GM08714 (cell line): Measurements from ENCODE around the gene INHBE.
"Not testable (repeated sequence)": the region's sequence is repeated elsewhere in the genome, so short reads cannot be mapped to it uniquely, and the experiment has no call there.

Experiments
- H3K4me3 ChIP-seq: fragments of 200-500 bp; sonication (Bioruptor generic); 2 replicates; pipeline ENCODE4 v1.5.1; 2014; ENCODE audit warnings: mild to moderate bottlenecking, low read length, inconsistent platforms
- ZNF274 ChIP-seq: IDR thresholded peaks from 2 replicates; pipeline ENCODE4 v1.6.1; 2012; ENCODE audit warnings: mild to moderate bottlenecking, low read depth, low read length

INHBE gene

DNA sequence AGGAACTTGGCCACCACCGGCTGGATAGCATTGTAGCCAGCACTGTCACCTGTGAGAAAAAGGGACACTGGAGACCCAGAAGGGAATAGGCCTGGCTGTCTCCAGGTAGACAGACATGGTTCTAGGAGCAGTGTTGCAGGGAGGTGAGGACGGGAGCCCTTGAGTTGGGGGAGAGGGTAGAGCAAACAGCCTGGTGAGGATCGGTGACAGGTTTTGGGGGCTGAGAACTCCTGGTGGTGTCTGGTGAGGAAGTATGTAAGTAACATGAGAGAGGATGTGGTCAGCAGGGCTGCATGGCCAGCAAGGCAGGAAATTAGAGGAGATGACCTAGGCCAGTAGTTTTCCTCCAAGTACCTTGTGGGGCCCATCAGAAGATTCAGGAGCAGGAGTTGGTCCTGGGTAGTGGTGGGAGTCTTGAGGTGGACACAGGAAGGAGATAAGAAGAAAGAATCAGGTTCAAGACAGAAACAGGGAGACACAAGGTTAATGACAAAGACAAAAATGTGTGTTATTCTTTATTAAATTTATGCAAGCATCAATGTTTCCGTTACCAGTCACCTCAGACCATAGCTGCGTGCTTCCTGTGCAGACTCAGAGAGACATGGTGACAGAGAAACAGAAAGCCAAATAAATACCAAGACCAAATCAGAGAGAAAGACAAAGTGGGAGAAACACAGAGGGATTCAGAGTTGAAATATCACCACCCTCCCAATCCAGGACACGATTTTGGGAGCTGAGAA lies 24.4 kb downstream of the INHBE start, which contains the start of gene ARHGAP9:
TSS of gene ARHGAP9 (minus strand) at position 491 of the 740 bp plus-strand sequence. CDS start at position 31, 460 bp downstream.
- no peak for TF ChIP-seq ZNF274
- H3K4me3 ChIP-seq, result peak within 1 kb of the TSS; percentile 61; the same call in 1 of the 2 replicates

DNA sequence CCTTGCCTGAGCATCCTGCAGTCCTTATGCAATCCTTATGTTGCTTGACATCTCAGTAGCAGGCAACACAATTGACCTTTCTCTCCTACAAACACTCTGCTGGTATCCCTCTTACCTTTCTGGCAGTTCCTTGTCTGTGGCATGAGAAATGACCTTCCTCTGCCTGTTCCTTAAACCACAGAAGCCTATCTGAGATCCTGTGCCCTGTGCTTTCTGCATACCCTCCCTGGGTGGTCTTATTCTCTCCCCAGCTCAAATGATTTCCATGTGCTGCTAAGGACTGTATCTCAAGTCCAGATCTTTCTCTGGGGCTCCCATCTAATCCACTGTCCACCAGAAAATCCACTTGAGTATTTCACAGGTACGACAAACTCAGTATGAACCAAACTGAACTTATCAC lies 26.6 kb downstream of the INHBE start:
- no peak for TF ChIP-seq ZNF274
- no peak overlapping the region for H3K4me3 ChIP-seq

DNA sequence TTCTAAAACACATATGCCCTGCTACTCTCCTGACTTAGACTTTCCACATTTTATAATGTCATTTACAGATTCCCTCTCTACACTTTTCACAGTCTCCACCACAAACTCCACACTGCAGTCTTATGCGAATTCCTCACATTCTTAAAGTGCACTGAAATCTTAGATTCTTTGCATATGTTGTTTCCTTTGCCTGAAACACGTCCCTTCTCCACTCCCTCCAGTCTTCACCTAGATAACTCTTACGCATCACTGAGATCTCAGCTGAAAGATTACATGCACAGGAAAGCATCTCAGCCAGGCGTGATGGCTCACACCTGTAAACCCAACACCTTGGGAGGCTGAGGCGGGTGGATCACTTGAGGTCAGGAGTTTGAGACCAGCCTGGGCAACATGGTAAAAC lies 28.4 kb downstream of the INHBE start:
- TF ChIP-seq ZNF274, result no peak
- H3K4me3 ChIP-seq, result no peak overlapping the region

DNA sequence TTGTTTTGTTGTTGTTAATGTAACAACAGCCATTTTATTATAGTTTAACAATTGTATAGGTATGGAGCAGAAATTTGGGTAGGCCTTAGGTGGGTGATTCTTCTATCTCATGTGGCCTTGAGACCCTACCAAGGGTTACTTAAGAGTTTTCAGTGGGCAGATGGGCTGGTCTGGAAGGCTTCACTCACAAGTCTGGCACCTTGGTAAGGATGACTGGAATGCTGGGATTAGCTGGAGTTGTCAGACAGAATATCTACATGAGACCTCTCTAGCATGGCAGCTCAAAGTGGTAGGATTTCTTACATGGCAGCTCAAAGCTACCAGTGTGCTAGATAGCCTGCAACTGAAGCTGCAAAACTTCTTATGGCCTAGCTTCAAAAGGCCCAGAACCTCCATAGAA lies 30.6 kb downstream of the INHBE start:
- no peak for TF ChIP-seq ZNF274

DNA sequence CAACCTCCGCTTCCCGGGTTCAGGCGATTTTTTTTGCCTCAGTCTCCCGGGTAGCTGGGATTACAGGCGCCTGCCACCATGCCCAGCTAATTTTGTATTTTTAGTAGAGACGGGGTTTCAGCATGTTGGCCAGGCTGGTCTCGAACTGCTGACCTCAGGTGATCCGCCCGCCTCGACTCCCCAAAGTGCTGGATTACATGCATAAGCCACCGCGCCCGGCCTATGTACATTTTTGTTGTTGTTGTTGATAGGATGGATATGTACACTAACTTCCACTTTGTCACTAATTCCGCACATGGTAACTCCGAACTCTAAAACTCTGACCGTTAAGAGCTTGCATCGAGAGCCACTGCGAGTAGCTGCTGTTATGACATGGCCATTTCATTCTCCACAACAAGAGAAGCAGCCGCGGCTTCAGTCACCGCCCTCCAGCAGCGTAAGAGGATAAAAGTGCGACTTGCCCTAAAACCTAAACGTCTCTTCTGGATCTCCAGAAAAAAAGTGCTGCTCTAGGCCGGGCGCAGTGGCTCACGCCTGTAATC lies 32.0 kb downstream of the INHBE start:
- TF ChIP-seq ZNF274, result no peak
- no peak overlapping the region; the same call in 1 of the 2 replicates for H3K4me3 ChIP-seq

More for the DNA sequence above, 30.6 kb downstream of the INHBE start:
- no peak overlapping the region for H3K4me3 ChIP-seq

DNA sequence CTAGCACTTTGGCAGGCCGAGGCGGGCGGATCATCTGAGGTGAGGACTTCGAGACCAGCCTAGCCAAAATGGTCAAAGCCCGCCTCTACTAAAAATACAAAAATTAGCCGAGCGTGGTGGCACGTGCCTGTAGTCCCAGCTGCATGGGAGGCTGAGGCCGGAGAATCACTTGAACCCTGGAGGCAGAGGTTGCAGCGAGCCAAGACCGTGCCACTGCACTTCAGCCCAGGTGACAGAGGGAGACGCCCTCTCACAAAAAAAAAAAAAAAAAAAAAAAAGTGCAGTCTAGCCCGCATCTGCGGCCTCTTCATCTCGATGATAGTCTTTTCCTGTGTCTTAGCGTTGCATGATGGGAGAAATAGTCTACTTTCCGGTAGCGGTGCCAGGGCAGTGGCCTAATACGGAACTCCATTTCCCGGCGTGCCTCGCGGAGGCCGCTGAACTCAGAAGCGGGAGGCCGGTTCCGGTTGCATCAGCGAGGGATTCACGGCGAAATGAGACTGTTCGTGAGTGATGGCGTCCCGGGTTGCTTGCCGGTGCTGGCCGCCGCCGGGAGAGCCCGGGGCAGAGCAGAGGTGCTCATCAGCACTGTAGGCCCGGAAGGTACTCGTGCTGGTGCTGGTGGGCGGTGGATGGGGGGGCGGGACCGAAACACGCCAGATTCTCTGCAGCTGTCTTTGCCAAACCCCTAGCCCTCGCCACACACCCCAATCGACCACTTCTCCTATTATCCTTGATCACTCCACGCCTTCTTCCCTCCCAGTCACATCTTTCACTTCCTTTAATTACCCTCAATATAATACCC lies 32.7 kb downstream of the INHBE start, which contains the start of gene MARS1:
TSS of gene MARS1 (plus strand) at position 472 of the 805 bp plus-strand sequence. CDS start at position 495, 23 bp downstream.
- peak within 1 kb of the TSS; percentile 85 for H3K4me3 ChIP-seq
- TF ChIP-seq ZNF274, result no peak

DNA sequence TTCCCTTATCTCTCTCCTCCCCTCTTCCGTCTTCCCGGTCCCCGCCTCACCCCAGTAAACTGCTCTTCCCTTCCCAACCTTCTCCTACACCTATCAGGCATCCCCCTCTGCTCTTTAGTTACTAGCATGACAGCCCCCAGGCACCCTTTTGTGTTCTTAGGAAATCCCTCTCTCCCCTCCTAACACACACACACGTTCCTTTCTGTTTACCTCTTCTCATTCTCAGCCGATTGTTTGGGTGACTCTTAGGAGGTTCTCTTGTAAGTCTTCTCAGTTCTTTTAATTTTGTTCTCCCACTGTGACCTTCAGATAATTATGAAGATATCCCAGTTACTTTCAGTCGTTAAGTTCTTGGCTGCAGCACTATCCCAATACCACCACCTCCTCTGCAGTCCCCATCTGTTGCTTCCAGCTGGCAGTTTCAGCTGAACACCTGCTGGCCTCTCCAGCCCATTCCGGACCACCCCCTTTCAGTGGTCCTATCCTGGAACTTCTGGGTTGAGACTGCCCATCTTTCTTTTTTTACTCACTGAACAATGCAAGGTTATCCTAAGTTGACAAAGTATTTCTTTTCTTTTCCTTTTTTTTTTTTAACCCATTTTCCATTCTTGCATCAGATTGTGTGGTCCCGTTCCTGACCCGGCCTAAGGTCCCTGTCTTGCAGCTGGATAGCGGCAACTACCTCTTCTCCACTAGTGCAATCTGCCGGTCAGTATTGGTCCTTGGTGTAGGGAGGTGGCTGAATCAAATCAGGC lies 33.5 kb downstream of the INHBE start:
- TF ChIP-seq ZNF274, result no peak

DNA sequence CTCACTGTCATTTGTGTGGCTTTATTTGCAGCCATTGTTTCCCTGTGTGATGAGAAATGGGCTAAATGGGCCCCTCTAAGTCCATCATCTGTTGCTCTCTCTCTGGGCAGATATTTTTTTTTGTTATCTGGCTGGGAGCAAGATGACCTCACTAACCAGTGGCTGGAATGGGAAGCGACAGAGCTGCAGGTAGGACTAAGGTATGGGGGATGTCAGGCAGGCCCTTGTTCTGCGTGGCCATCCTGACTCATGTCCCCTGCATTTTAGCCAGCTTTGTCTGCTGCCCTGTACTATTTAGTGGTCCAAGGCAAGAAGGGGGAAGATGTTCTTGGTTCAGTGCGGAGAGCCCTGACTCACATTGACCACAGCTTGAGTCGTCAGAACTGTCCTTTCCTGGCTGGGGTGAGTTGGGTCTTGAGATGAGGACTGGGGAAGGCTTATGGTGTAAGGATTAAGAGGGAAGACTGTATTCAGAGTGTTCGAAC lies 34.1 kb downstream of the INHBE start:
- peak overlapping the region; percentile 85 for H3K4me3 ChIP-seq
- TF ChIP-seq ZNF274, result no peak

More for the DNA sequence above, 33.5 kb downstream of the INHBE start:
- peak overlapping the region; percentile 85 for H3K4me3 ChIP-seq

DNA sequence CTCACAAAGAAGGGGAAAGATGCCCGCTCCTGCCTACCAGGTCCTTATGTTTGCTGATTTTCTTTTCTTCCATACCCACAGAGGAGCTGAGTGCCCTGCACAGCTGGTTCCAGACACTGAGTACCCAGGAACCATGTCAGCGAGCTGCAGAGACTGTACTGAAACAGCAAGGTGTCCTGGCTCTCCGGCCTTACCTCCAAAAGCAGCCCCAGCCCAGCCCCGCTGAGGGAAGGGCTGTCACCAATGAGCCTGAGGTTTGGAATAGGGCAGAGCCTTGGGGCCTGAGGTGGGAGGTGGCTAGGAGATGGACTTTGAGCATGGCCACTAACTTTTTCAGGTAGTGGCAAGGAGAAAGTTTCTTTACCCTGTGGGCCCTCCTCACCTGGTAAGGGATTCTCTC lies 35.0 kb downstream of the INHBE start:
- TF ChIP-seq ZNF274, result no peak
- no peak overlapping the region for H3K4me3 ChIP-seq

DNA sequence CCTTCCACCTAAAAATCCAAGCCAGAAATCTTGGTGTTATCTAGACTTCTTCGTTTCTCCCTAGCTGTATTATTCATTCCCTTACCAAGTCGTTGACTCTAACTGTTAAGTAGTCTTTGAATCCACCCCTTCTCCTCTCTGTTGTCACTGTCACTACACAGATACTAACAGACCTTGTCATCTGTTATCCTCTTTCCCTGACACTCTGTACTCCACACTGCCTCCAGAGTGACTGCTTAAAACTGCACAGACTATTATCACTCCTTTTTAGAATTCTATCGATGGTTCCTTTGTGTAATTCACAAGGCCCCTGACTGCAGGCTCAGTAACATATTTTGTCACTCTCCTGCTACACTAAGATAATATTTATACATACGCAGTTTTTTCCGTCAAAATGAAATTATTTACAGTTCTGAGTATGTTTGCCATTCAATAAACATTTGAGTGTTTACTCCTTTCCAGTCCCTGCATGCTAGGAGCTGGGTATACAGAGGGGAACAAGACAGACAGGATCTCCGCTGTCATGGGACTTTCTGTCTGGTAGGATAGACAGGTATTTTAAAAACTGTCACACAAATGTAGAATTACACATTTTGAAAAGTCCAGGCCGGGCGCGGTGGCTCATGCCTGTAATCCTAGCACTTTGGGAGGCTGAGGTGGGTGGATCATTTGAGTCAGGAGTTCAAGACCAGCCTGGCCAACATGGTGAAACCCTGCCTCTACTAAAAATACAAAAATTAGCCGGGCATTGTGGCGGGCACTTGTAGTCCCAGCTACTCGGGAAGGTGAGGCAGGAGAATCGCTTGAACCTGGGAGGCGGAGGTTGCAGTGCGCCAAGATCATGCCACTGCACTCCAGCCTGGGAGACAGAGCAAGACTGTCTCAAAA lies 36.5 kb downstream of the INHBE start:
- no peak overlapping the region for H3K4me3 ChIP-seq
- TF ChIP-seq ZNF274, result no peak

DNA sequence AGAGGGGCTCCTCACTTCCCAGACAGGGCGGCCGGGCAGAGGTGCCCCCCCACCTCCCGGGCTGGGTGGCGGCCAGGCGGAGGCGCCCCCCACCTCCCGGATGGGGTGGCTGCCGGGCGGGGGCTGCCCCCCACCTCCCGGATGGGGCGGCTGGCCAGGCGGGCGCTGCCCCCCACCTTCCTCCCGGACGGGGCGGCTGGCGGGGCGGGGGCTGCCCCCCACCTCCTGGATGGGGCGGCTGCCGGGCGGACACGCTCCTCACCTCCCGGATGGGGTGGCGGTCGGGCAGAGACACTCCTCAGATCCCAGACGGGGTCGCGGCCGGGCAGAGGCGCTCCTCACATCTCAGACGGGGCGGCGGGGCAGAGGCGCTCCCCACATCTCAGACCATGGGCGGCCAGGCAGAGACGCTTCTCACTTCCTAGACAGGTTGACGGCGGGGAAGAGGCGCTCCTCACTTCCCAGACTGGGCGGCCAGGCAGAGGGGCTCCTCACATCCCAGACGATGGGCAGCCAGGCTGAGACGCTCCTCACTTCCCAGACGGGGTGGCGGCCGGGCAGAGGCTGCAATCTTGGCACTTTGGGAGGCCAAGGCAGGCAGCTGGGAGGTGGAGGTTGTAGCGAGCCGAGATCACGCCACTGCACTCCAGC lies 40.1 kb downstream of the INHBE start:
- not testable (repeated sequence) for H3K4me3 ChIP-seq

DNA sequence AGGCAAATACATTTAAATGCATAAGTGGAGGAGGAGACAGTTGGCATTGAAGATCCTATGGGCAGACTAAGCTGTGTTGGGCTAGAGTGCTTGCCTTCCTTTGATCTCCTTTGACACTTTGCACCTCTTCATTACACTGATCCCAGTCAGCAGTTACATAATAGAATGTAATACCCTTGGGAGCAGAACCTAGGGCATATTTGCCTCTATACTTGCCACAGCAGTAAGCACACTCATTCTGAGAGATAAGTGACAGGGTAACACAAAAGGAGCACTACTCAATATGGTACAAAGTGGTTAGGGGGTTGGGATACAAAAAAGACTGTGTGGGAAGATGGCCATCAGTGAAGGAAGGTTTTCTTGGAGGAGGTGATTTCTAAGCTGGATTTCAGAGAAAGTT lies 41.7 kb downstream of the INHBE start:
- H3K4me3 ChIP-seq, result no peak overlapping the region
- no peak for TF ChIP-seq ZNF274
